Astrocyte (in vitro differentiated cells and primary cell): ENCODE results near the gene CELF2.

Experiments used
- EZH2 ChIP-seq: IDR thresholded peaks from 2 replicates; pipeline ENCODE4 v1.6.1; 2012; ENCODE audit warnings: mild to moderate bottlenecking, low read length, inconsistent platforms; ENCODE audit not compliant: insufficient read depth
- TF ChIP-seq, protein P1 (sequence below): IDR thresholded peaks from 2 replicates; pipeline ENCODE4 v1.5.1; 2011; ENCODE audit warnings: low read depth, mild to moderate bottlenecking, inconsistent platforms, low read length, moderate library complexity; ENCODE audit not compliant: insufficient read depth

DNA sequence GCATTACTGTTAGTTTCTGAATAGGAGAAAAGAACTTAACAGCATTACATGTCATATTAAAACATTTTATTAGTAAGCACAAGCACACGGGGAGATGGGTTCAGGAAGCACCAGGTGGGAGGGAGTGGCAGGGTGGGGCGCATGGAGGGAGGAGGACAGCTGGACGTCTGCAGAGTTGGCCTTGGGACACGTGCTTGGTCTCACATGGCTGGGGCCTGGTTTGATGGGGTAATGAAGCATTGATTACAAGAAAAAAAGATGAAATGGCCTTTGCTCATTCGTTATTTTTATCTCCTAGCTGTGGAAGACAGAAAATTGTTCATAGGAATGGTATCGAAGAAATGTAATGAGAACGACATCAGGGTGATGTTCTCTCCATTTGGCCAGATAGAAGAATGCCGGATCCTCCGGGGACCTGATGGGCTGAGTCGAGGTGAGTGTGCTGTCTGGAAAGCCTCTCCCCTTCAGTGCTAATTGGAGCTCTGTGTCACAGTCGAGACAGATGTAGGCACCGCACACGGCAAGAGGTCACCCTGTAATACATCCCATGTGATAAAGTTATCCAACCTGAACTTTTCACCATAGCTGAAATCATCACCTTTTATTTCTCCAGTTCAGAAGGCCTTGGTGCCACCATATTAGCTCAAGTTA is 239.9 kb downstream of the CELF2 start:
- TF ChIP-seq, protein P1, sequence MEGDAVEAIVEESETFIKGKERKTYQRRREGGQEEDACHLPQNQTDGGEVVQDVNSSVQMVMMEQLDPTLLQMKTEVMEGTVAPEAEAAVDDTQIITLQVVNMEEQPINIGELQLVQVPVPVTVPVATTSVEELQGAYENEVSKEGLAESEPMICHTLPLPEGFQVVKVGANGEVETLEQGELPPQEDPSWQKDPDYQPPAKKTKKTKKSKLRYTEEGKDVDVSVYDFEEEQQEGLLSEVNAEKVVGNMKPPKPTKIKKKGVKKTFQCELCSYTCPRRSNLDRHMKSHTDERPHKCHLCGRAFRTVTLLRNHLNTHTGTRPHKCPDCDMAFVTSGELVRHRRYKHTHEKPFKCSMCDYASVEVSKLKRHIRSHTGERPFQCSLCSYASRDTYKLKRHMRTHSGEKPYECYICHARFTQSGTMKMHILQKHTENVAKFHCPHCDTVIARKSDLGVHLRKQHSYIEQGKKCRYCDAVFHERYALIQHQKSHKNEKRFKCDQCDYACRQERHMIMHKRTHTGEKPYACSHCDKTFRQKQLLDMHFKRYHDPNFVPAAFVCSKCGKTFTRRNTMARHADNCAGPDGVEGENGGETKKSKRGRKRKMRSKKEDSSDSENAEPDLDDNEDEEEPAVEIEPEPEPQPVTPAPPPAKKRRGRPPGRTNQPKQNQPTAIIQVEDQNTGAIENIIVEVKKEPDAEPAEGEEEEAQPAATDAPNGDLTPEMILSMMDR = no peak
- no peak for TF ChIP-seq EZH2
